Raji (cell line): ENCODE data around the gene EXOC3L2.

ENCODE experiments used
- POLR2A ChIP-seq: IDR thresholded peaks from 2 replicates; pipeline ENCODE4 v1.6.1; 2011; ENCODE audit warnings: low read depth, low read length, control low read depth; ENCODE audit not compliant: insufficient read depth

EXOC3L2 gene

GRCh38 chr19:45245334-45245787, at the start of gene EXOC3L2:
EXOC3L2 (minus strand) TSS chr19:45245407; CDS start chr19:45239045, 6,362 bp downstream.
- no peak for TF ChIP-seq POLR2A

DNA sequence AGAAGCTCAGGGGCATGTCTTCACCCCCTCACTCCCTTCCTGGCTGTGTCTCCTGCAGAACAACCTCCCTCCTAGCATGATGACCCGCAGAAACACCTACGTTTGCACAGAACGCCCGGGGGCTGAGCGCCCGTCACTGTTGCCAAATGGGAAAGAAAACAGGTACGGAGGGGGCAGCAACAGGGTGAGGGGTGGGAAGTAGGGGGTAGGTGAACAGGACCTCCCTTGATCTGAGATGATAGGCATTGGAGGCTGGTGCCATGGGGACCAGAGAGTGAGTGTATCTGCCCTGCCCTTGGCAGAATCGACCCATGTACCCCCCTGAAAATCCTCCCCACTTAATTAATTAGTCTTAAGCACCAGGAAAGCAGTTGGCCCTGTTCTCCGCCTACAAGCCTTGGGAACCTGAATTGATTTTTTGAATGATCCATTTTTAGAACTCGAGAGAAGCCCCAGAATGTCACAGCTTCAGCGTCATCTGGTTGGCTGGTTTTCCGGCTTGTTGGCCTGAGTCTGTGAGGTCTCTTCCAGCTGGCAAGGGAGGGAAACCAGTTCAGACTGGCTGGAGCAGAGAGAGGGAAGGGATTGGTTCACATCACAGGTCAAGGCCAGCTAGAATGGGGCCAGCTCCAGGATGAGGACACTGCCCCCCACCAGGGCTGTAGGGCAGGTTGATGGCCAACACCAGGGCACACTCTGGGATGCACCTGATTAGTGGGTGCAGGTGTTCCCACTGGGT, 49.3 kb upstream of the EXOC3L2 start:
- no peak for TF ChIP-seq POLR2A

DNA sequence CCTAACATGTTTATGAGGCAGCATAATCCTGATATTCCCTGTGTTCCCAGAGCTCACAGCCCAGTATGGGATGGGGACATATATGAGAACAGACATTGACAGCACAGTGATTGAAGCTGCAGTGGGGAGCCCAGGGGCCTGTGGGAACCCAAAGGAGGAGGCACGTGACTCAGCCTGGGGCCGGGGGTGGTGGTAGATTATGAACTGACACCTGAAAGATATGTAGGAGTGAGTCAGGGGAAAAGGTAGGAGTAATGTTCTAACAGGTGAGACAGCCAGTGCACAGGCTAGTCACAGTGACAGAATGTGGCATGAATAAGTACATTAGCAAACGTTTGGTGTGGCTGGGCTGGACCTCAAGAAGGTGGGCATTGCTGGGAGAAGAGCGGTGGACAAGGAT, 48.5 kb upstream of the EXOC3L2 start:
- TF ChIP-seq POLR2A, result no peak

GRCh38 chr19:45291834-45292233, 46.6 kb upstream of the EXOC3L2 start:
- no peak for TF ChIP-seq POLR2A

GRCh38 chr19:45290381-45290931, 45.2 kb upstream of the EXOC3L2 start:
- TF ChIP-seq POLR2A, result no peak

GRCh38 chr19:45283443-45284033, 38.3 kb upstream of the EXOC3L2 start:
- no peak for TF ChIP-seq POLR2A

GRCh38 chr19:45280471-45280961, 35.3 kb upstream of the EXOC3L2 start:
- TF ChIP-seq POLR2A, result no peak

- no peak for TF ChIP-seq POLR2A
These were observed 34.5 kb upstream of the EXOC3L2 start for GRCh38 chr19:45279587-45280192.

GRCh38 chr19:45278087-45278486, 32.9 kb upstream of the EXOC3L2 start:
- TF ChIP-seq POLR2A, result no peak

- TF ChIP-seq POLR2A, result no peak
These were observed 31.1 kb upstream of the EXOC3L2 start for GRCh38 chr19:45276284-45276687.

DNA sequence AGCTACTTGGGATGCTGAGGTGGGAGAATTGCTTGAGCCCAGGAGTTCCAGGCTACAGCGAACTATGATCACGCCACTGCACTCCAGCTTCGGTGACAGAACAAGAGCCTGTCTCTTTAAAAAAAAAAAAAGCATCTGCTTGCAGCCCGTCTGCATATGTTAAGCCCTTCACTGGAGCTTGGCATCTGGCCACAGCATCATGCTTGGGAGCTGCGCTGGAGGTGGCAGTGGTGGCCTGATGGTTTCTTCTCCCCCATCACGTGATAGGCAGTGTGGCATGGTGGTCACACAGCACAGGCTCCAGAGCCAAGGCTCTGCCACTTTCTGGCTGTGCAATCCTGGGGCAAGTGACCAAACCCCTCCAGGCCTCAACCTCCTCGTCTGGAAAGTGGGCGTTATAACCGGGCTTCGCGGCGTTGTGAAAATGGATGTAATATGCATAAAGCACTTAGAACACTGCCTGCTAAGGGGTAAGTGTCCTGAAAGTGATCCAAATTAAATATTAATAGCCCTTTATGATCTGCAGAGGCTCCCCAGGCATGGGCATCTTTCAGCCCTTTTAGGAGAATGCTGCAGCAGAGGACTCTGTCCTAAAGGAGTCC, 30.3 kb upstream of the EXOC3L2 start:
- TF ChIP-seq POLR2A, result no peak

- TF ChIP-seq POLR2A, result no peak
These were observed 28.3 kb upstream of the EXOC3L2 start for GRCh38 chr19:45273521-45273855.

DNA sequence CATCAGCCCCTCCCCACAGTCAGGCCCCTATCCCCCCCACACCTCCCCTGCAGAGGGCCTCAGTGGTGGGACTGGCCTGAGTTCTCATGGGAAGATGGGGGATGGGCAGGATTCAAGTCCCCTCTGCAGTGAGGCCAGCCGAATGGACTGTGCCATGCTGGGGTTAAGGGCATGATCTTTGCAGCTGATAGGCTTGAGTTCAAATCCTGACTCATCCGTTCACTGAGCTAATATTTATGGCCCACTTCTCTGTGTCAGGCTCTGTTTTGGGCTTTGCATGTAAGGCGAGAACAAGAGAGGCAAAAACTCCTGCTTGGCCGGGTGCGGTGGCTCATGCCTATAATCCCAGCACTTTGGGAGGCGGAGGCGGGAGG, 26.5 kb upstream of the EXOC3L2 start:
- no peak for TF ChIP-seq POLR2A

GRCh38 chr19:45271098-45271734, 26.0 kb upstream of the EXOC3L2 start:
- no peak for TF ChIP-seq POLR2A

DNA sequence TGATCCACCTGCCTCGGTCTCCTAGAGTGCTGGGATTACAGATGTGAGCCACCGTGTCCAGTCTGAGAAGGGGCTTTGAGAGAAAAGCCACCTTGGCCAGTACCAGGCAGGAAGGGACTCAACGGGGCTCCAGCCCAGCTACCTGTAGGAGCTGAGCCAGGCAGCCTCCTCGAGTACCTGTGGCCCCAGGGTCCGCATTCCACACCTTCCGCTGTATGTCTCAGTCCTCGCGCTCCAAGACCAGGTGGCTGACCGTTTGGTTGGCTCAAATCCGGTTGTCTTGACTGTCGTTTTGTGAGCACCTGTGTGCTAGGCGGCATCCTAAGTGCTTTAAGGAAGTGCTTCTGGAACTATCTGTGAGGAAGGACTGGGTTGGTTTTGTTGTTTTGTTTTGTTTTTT, 22.1 kb upstream of the EXOC3L2 start:
- TF ChIP-seq POLR2A, result no peak
